Renal cortex interstitium (tissue), 11 donors: ENCODE measurements around the gene CMAS. TPM values are rescaled to one million over a fixed set of nuclear protein-coding genes. Genes with fewer than 3 reads are reported as not detected.
"Not testable (repeated sequence)": the region's sequence is repeated elsewhere in the genome, so short reads cannot be mapped to it uniquely, and the experiment has no call there.

Experiments
- DNase-seq, 11 donors: peaks; one replicate each; pipeline ENCODE4 v3.0.0-alpha.2; 2013; ENCODE audit warnings: low read depth in 9 of 11, low spot score in 4 of 11; ENCODE audit errors: extremely low read depth in 1 of 11
- polyA plus RNA-seq, 3 donors: library from polyadenylated mRNA; unstranded; fragments of 120-200 nt; gene quantifications; one replicate each; pipeline ENCODE4 v1.2.1, GENCODE V29; 2013; ENCODE audit not compliant: insufficient read length in 3 of 3

Gene CMAS
- polyA plus RNA-seq, 3 donors = 50.6 to 63.4 (median 52.9) TPM

GRCh38 chr12:22084852-22085251 lies 38.8 kb downstream of the CMAS start:
- DNase-seq = no peak

DNA sequence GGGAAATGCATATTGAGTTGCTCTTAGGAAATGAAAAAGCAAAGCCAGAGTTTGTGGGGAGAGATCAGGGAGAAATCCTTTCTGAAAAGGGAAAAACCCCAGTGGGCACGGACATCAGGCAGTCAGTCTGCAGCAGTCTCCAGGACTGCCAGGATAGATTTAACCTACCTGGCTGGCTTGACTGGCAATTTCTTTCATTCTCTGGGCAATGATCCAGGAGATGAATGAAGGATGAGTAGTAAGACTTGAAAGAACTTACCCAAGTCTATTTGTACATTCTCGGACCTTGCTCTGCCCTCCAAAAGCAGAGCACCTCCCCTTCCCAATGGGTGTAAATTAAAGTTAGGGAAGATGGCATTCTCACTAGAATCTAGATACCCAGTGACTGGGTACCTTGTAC lies 42.9 kb downstream of the CMAS start:
- DNase-seq = no peak

- DNase-seq = no peak
These were observed 43.5 kb downstream of the CMAS start for GRCh38 chr12:22089486-22089885.

DNA sequence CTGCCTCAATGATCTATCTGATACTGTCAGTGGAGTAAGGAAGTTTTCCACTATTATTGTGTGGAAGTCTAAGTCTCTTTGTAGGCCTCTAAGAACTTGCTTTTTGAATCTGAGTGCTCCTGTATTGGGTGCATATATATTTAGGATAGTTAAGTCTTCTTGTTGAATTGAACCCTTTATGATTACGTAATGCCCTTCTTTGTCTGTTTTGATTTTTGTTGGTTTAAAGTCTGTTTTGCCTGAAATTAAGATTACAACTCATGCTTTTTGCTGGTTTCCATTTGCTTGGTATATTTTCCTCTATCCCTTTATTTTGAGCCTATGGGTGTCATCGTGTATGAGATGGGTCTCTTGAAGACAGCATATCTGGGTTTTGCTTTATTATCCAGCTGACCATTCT lies 53.0 kb downstream of the CMAS start:
- DNase-seq = not testable (repeated sequence)

DNA sequence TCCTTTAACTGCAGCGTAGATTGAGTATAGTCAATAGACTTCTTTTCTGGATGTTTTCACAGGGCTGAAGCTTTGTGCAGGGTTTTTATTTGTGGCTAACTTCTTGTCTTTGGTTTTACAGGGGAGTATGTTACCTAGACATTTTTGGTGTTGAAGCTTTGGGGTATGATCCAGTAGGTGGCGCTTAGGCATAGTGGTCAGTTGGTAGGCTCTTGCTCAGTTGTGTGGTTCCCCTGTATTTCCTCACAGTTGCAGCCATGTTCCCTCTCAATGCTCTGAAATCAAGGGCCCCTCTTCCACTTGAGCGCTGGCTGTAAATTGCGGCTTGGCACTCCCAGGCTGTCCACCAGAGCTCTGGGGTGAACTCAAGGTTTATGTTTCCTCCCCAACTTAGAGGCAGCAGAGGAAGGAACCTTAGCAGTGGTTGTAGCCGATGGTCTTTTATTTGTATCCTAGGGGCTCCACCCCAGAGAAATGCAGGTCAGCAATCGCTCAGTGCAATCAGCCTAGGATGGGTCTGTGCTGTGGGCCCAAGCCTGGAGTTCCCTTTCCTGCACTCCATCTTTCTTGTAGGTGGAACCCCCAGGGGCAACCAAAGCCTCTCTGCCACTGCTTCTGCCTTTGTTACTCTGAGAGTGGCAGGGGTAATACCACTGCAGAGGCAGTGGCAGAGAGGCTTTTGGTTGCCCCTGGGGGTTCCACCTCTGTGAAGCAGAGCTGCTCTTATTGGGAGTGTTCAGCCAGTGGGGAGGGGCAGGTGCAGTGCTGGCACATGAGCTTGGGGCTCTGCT lies 55.1 kb downstream of the CMAS start:
- peak in 2 of 11 donors; percentile 1 to 5 for DNase-seq

DNA sequence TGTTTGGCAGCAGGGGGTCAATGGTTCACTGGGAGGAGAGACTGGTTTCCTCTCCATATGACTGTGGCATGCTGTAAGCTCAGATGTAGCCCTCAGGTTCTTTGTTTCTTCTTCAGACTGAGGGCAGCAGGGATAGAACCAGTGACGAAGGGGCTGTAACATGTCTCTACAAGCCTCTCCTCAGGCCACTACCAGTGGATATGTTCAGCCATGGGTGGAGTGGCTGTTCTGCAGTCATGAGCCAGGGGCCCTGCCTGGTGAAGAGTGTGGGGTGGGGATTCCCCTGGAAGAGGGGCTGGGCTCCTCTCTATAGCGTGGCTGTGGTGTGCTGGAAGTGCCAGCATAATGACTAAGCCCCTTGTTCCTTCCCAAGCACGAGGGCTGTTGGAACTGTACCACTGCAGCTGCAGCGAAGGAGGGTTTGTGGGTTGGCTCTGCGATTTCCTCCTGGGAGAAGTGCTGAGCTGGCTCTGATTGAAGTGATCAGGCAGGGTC lies 55.8 kb downstream of the CMAS start:
- no peak for DNase-seq

DNA sequence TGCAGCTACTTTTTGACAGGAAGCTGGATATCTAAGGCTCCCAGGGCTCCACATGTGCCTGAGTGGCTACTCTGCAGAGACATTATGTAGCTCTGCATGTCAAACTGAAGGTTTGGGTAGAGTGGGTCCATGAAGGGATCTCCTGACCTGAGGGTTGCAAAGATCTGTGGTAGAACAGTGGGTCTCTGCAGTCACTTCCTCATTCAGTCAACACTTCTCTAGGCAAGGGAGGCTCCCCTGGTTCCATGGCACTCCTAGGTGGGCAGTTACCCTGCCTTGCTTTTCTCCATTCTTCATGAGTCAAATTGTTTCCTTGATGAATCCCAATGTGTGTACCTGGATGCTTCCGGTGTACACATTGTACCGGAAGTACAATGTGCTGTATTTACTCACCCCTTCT lies 57.4 kb downstream of the CMAS start:
- no peak for DNase-seq

- DNase-seq = no peak
These were observed 59.5 kb downstream of the CMAS start for GRCh38 chr12:22105542-22105941.

- DNase-seq = no peak
These were observed 64.2 kb downstream of the CMAS start for GRCh38 chr12:22110176-22110575.

Other genes starting within 250 kb of the CMAS start
- 10 to 100 TPM; 24.5 to 28.2 (median 25.3) TPM for gene ABCC9, start 104.8 kb upstream of the CMAS start, polyA plus RNA-seq